ENCODE measurements around the gene LAMA2. TPM values are rescaled to one million over a fixed set of nuclear protein-coding genes. Genes with fewer than 3 reads are reported as not detected.

The LAMA2 gene
- total RNA-seq, 2 donors from 2014 or later = 111 to 217 TPM

DNA sequence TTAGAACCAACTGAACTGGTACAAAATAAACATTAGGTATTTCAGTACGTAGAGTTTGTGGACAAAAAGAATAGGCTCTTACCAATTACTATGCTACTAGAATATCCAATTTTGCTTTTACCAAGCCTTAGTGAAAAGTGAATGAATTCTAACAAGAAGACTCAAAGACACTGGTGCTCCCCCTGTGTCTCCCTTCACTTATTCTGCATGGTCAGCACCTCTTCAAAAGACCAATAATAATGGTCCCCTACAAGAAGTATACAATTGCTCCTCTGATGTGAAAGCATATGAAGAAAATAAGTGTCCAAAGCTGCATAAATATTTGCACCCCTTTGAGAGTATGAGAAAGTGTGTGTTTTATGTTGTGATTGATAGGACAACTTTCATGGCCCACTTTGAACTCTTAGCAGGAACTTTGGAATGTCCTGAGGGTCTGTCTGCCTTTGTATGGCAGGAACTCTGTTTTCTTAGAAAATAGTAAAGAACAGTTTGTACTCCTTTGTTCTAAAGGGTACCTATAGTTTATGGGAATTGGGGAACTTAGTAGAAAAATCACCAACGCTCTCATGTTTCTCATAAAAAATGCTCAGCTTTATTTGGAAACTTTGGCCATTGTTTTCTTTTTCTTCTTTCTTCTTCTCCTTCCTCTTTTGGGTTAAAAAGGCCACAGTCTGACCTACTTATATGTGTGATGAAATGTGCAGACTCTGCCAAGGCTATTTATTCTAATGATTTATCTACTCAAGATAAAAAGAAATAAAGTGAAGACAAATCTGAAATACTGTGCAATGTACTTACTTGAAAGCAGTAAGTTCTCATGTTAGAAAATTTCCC, 352.4 kb downstream of the LAMA2 start:
- ATAC-seq (ENCODE audit: insufficient number of reproducible peaks, low FRiP score, low read depth) (no peak), DNase-seq (ENCODE audit: low spot score) (no peak)
- Histone ChIP-seq H3K36me3 (no peaks in the 10 kb centered on the region), H3K4me3 (no peak overlapping the region), H3K9me3 (no peaks in the 10 kb centered on the region), H3K27me3 (replicated peaks; ENCODE audit: insufficient read depth) (no peaks in the 10 kb centered on the region), H3K4me1 (ENCODE audit: control insufficient read depth in 1 of 2, low read depth in 2 of 2) (peaks cover 0 to 17% of the 10 kb centered on the region in 2 donors), H3K27ac (no peak overlapping the region)
- TF ChIP-seq, protein P1, sequence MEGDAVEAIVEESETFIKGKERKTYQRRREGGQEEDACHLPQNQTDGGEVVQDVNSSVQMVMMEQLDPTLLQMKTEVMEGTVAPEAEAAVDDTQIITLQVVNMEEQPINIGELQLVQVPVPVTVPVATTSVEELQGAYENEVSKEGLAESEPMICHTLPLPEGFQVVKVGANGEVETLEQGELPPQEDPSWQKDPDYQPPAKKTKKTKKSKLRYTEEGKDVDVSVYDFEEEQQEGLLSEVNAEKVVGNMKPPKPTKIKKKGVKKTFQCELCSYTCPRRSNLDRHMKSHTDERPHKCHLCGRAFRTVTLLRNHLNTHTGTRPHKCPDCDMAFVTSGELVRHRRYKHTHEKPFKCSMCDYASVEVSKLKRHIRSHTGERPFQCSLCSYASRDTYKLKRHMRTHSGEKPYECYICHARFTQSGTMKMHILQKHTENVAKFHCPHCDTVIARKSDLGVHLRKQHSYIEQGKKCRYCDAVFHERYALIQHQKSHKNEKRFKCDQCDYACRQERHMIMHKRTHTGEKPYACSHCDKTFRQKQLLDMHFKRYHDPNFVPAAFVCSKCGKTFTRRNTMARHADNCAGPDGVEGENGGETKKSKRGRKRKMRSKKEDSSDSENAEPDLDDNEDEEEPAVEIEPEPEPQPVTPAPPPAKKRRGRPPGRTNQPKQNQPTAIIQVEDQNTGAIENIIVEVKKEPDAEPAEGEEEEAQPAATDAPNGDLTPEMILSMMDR (IDR thresholded peaks at IDR 0.05) = no peak

DNA sequence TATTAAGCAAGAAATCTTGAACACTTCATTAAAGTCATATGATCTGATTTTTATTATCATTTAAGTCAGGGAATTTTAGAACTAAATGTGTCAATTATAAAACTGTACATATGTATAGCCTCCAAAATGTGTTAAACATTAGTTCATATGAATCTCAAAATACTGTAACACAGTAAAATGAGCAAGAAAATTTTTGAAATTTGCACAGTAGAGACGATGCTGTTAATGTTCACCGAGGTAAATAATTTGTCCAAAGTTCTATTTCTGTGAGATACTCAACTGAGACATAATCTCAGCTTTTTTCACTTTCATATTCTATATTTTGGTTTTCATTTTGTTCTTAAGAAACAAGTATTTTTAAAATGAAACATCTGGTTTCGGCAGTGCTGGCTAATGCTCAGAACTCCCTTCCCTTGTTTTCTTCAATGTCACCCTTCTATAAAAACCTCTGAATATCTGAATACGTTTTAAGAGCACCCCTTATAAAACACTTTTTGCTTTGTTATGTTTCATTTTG, 353.1 kb downstream of the LAMA2 start:
- TF ChIP-seq, protein P1 (IDR thresholded peaks at IDR 0.05) = no peak
- no peak overlapping the region for H3K27ac ChIP-seq
- ATAC-seq (ENCODE audit: insufficient number of reproducible peaks, low FRiP score, low read depth) (no peak), DNase-seq (ENCODE audit: low spot score) (no peak)
- H3K27me3 ChIP-seq (replicated peaks; ENCODE audit: insufficient read depth) = no peaks in the 10 kb centered on the region
- no peaks in the 10 kb centered on the region for H3K9me3 ChIP-seq
- peaks cover 0 to 17% of the 10 kb centered on the region in 2 donors for H3K4me1 ChIP-seq (ENCODE audit: control insufficient read depth in 1 of 2, low read depth in 2 of 2)
- H3K4me3 ChIP-seq = no peak overlapping the region
- H3K36me3 ChIP-seq = no peaks in the 10 kb centered on the region

DNA sequence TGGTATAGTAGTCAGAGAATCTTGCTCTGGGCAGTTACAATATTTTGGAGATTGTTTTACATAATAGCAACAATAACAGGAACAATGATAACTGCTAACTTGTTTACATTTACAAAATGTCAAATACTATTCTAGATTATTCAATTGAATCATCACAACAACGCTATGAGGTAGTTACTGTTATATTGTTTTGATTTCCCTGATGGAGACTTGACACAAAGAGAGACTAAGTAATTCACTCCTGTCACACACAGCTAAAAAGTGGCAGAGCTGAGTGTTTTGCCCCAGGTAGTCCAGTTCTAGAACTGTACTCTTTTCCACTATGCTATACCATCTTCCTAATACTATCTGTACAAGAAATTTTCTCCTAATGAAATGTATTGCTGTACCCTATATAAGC, 356.1 kb downstream of the LAMA2 start:
- H3K36me3 ChIP-seq = no peaks in the 10 kb centered on the region
- peaks cover 0 to 17% of the 10 kb centered on the region in 2 donors for H3K4me1 ChIP-seq (ENCODE audit: control insufficient read depth in 1 of 2, low read depth in 2 of 2)
- no peak overlapping the region for H3K27ac ChIP-seq
- H3K9me3 ChIP-seq = no peaks in the 10 kb centered on the region
- DNase-seq (ENCODE audit: low spot score) = no peak
- TF ChIP-seq, protein P1 (IDR thresholded peaks at IDR 0.05) = no peak
- ATAC-seq (ENCODE audit: insufficient number of reproducible peaks, low FRiP score, low read depth) = no peak
- no peak overlapping the region for H3K4me3 ChIP-seq
- no peaks in the 10 kb centered on the region for H3K27me3 ChIP-seq (replicated peaks; ENCODE audit: insufficient read depth)

DNA sequence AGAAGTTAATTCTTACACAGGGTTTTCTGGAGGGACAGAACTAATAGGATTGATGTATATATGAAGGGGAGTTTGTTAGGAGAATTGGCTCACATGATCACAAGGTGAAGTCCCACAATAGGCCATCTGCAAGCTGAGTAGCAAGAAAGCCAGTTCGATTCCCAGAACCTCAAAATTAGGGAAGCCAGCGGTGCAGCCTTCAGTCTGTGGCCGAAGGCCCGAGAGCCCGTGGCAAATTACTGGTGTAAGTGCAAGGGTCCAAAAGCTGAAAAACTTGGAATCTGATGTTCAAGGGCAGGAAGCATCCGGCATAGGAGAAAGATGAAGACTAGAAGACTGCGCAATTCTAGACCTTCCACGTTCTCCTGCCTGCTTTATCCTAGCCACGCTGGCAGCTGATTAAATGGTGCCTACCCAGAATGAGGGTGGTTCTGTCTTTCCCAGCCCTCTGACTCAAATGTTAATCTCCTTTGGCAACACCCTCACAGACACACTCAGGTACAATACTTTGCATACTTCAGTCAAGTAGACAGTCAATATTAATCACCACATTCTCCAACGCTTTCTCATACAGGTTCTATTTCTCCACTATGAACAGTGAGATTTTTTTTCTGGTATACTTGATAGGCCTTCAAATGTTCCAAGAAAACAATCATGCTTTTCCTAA, 357.0 kb downstream of the LAMA2 start:
- H3K36me3 ChIP-seq = no peaks in the 10 kb centered on the region
- H3K9me3 ChIP-seq = no peaks in the 10 kb centered on the region
- DNase-seq (ENCODE audit: low spot score) = no peak
- H3K27ac ChIP-seq = no peak overlapping the region
- ATAC-seq (ENCODE audit: insufficient number of reproducible peaks, low FRiP score, low read depth) = no peak
- H3K4me1 ChIP-seq (ENCODE audit: control insufficient read depth in 1 of 2, low read depth in 2 of 2) = peaks cover 0 to 14% of the 10 kb centered on the region in 2 donors
- H3K27me3 ChIP-seq (replicated peaks; ENCODE audit: insufficient read depth) = no peaks in the 10 kb centered on the region
- no peak overlapping the region for H3K4me3 ChIP-seq
- TF ChIP-seq, protein P1 (IDR thresholded peaks at IDR 0.05) = no peak

DNA sequence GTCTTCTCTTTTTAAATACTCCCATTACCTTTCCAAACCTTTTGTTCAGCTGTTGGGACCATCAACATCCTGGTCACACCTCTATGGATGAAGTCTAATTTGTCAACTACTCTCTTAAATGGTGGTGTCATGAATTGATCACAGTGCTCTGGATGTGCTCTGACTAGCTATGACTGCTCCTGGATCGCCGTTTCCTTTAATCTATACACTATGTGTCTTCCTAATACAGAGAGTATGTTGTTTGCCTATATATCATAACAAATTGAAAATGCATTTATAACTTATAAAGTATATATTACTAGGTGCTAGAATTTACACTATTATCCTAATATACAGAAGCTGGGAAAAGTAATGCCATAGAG, 357.5 kb downstream of the LAMA2 start:
- no peak for DNase-seq (ENCODE audit: low spot score)
- Histone ChIP-seq H3K9me3 (no peaks in the 10 kb centered on the region), H3K4me1 (ENCODE audit: control insufficient read depth in 1 of 2, low read depth in 2 of 2) (peaks cover 0 to 9% of the 10 kb centered on the region in 2 donors), H3K27me3 (replicated peaks; ENCODE audit: insufficient read depth) (no peaks in the 10 kb centered on the region), H3K4me3 (no peak overlapping the region), H3K27ac (no peak overlapping the region), H3K36me3 (no peaks in the 10 kb centered on the region)
- no peak for ATAC-seq (ENCODE audit: insufficient number of reproducible peaks, low FRiP score, low read depth)
- TF ChIP-seq, protein P1 (IDR thresholded peaks at IDR 0.05) = no peak
